ENCODE data around the gene AADAT. TPM values are rescaled to one million over a fixed set of nuclear protein-coding genes. Genes with fewer than 3 reads are reported as not detected.

Gene AADAT
- total and polyA plus RNA-seq, 2 of the 8 experiments (the other 6 are each of a cell fraction or from before 2014, with no cell fraction given): 6.1 to 7.7 TPM

DNA sequence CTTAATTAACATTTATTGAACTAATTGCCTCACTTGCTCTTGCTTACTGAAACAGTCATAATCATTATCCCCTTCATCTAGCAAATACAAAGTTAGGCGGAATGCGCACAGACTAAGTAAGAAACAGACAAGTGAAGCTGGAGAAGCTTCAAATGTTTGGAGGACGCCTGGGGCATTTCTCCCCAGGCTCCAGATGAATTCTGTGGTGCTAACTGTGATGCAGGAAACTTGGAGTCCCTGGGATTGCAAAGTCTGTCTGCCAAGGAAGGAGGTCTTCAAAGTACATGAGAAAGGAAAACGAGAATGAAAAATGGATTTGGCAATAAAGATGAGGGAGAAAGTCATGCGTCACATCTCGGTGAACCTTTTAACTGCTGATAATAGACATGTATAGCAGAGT is 40.0 kb downstream of the AADAT start (continued):
- TF ChIP-seq TAF7 (optimal IDR thresholded peaks at IDR 0.05; ENCODE audit: borderline replicate concordance, low read depth, low read length) (no peak), CHD2 (IDR thresholded peaks at IDR 0.05; ENCODE audit: low read length) (no peak), ASH2L (IDR thresholded peaks at IDR 0.05; ENCODE audit: low read length) (no peak), RBBP5 (IDR thresholded peaks at IDR 0.05; ENCODE audit: borderline replicate concordance, low read depth, low read length) (no peak), KDM5A (IDR thresholded peaks at IDR 0.05; ENCODE audit: low read length) (no peak)

All from H1 (cell line).